Occipital lobe (tissue), 2 donors: ENCODE measurements around the gene PGM2L1. TPM values are rescaled to one million over a fixed set of nuclear protein-coding genes. Genes with fewer than 3 reads are reported as not detected.
"Not testable (repeated sequence)": the region's sequence is repeated elsewhere in the genome, so short reads cannot be mapped to it uniquely, and the experiment has no call there.

Source experiments
- DNase-seq: peaks from one replicate; lab custom pipeline; 2025; lab: John Stamatoyannopoulos, UW
- total RNA-seq: library from RNA; depleted of rRNA; stranded (reverse); fragments of >200 nt; gene quantifications from one replicate; pipeline ENCODE4 v1.2.3, GENCODE V29; 2014

Gene PGM2L1
- 182 TPM for total RNA-seq

- peak; percentile 90 for DNase-seq
These were observed at the start of gene PGM2L1 for GRCh38 chr11:74398244-74399159. PGM2L1 (minus strand) TSS chr11:74398433; CDS start chr11:74398161, 272 bp downstream.

- DNase-seq: no peak
These were observed 49.5 kb upstream of the PGM2L1 start for GRCh38 chr11:74447720-74448119.

GRCh38 chr11:74446532-74446938 lies 48.3 kb upstream of the PGM2L1 start:
- DNase-seq: no peak

- no peak for DNase-seq
These were observed 46.1 kb upstream of the PGM2L1 start for GRCh38 chr11:74444173-74444826.

GRCh38 chr11:74443071-74443864 lies 45.0 kb upstream of the PGM2L1 start:
- no peak for DNase-seq

- DNase-seq: no peak
These were observed 44.4 kb upstream of the PGM2L1 start for GRCh38 chr11:74442636-74443035.

GRCh38 chr11:74438681-74439080 lies 40.4 kb upstream of the PGM2L1 start:
- no peak for DNase-seq

GRCh38 chr11:74437441-74438042 lies 39.3 kb upstream of the PGM2L1 start:
- DNase-seq: no peak

GRCh38 chr11:74434528-74434927 lies 36.3 kb upstream of the PGM2L1 start:
- no peak for DNase-seq

GRCh38 chr11:74429205-74429604 lies 31.0 kb upstream of the PGM2L1 start:
- no peak for DNase-seq

- no peak for DNase-seq
These were observed 29.2 kb upstream of the PGM2L1 start for GRCh38 chr11:74427384-74427886.

GRCh38 chr11:74425100-74425499 lies 26.9 kb upstream of the PGM2L1 start:
- no peak for DNase-seq

GRCh38 chr11:74418509-74418895 lies 20.3 kb upstream of the PGM2L1 start:
- no peak for DNase-seq

- no peak for DNase-seq
These were observed 19.8 kb upstream of the PGM2L1 start for GRCh38 chr11:74417860-74418508.

GRCh38 chr11:74417379-74417804 lies 19.2 kb upstream of the PGM2L1 start:
- DNase-seq: no peak

- DNase-seq: not testable (repeated sequence)
These were observed 18.7 kb upstream of the PGM2L1 start for GRCh38 chr11:74416974-74417373.

GRCh38 chr11:74412733-74413359 lies 14.6 kb upstream of the PGM2L1 start:
- no peak for DNase-seq

- DNase-seq: no peak
These were observed 14.1 kb upstream of the PGM2L1 start for GRCh38 chr11:74412321-74412720.

- no peak for DNase-seq
These were observed 11.4 kb upstream of the PGM2L1 start for GRCh38 chr11:74409633-74410032.

- DNase-seq: no peak
These were observed 5.5 kb upstream of the PGM2L1 start for GRCh38 chr11:74403607-74404321.
